Measurements from ENCODE around the gene JAG2. TPM values are rescaled to one million over a fixed set of nuclear protein-coding genes. Genes with fewer than 3 reads are reported as not detected.

Gene JAG2
- total and polyA plus RNA-seq, 2 experiments from 2014 or later: 1.5 TPM; not detected in 1

- 46 to 77% methylated on average over 3 to 6 of the region's 7 CpGs for WGBS, 2 experiments (ENCODE audit: low coverage in 1 of 2, low lambda C conversion rate in 2 of 2, missing lambda C conversion rate in 2 of 2)
- Histone ChIP-seq H3K27me3 (replicated peaks; ENCODE audit: insufficient read depth) (peaks cover 17% of the 10 kb centered on the region; the same call in 1 of the 2 replicates), H3F3A (ENCODE audit: insufficient read depth) (no peaks in the 10 kb centered on the region), H2AFZ (no peak overlapping the region), H3K4me2 (ENCODE audit: unreplicated experiment) (no peak overlapping the region), H3K9me3 (ENCODE audit: low read depth) (no peaks in the 10 kb centered on the region), H3K9ac (no peak overlapping the region), H3K4me3 (no peak overlapping the region), H3K9me2 (ENCODE audit: insufficient read depth) (no peaks in the 10 kb centered on the region), H3K27ac (no peak overlapping the region), H3K4me1 (ENCODE audit: insufficient read depth) (no peaks in the 10 kb centered on the region), H4K20me1 (ENCODE audit: insufficient read depth) (no peaks in the 10 kb centered on the region), H3K79me2 (ENCODE audit: insufficient read depth) (no peaks in the 10 kb centered on the region), H3K36me3 (ENCODE audit: low read depth) (no peaks in the 10 kb centered on the region)
- TF ChIP-seq EZH2 (IDR thresholded peaks at IDR 0.05; ENCODE audit: insufficient read depth, poor library complexity, severe bottlenecking) (no peak), EZH2phosphoT487 (IDR thresholded peaks at IDR 0.05; ENCODE audit: insufficient read depth, low read depth) (no peak)
- no peak for DNase-seq
- in situ Hi-C loops (cut with MboI): no loop called here
Measured at GRCh38 chr14:105172476-105172875, 3.9 kb upstream of the JAG2 start.

DNA sequence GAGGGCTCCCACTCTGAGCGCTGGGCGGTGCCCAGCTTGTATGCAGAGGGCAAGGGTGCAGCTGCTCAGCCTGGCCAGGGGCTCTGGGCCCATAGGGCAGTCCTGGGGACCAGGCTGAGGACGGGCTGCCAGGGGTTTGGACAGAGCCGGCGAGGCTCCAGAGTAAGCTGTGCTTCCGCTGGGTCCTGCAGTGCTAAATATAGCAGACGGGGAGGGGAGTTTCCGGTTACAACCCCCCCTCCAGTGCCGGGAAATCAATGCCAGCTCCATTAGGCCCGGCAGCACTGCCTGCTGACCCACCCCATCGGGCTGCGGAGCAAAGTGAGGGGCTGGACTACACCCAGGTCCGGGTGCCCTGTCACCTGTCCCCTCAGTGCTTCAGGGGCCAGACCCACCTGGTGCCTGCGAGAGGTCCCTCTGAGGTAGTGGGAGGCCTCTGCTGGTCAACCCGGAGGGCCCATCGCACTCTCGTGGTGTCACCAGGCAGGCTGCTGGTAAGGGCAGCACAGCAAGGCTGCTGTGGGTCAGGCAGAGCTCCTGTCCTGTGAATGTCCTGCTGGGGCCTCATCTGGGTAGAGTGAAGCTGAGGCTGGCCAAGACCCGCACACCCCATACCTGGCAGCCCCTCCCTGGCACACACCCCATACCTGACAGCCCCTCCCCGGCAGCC lies 2.6 kb upstream of the JAG2 start:
- DNase-seq: no peak
- Histone ChIP-seq H3K4me2 (ENCODE audit: unreplicated experiment) (no peak overlapping the region), H3K27ac (no peak overlapping the region), H3K4me1 (ENCODE audit: insufficient read depth) (no peaks in the 10 kb centered on the region), H2AFZ (no peak overlapping the region), H3K9me3 (ENCODE audit: low read depth) (no peaks in the 10 kb centered on the region), H3F3A (ENCODE audit: insufficient read depth) (no peaks in the 10 kb centered on the region), H3K79me2 (ENCODE audit: insufficient read depth) (no peaks in the 10 kb centered on the region), H3K27me3 (replicated peaks; ENCODE audit: insufficient read depth) (peaks cover 17% of the 10 kb centered on the region; the same call in 1 of the 2 replicates), H4K20me1 (ENCODE audit: insufficient read depth) (no peaks in the 10 kb centered on the region), H3K9me2 (ENCODE audit: insufficient read depth) (no peaks in the 10 kb centered on the region), H3K4me3 (no peak overlapping the region), H3K36me3 (ENCODE audit: low read depth) (no peaks in the 10 kb centered on the region), H3K9ac (no peak overlapping the region)
- 25 to 29% methylated on average over 18 to 19 of the region's 19 CpGs for WGBS, 2 experiments (ENCODE audit: low coverage in 1 of 2, low lambda C conversion rate in 2 of 2, missing lambda C conversion rate in 2 of 2)
- in situ Hi-C loops (cut with MboI): no loop called here
- TF ChIP-seq EZH2 (IDR thresholded peaks at IDR 0.05; ENCODE audit: insufficient read depth, poor library complexity, severe bottlenecking) (no peak), EZH2phosphoT487 (IDR thresholded peaks at IDR 0.05; ENCODE audit: insufficient read depth, low read depth) (no peak)

- peaks cover 17% of the 10 kb centered on the region; the same call in 1 of the 2 replicates for H3K27me3 ChIP-seq (replicated peaks; ENCODE audit: insufficient read depth)
- no peak for DNase-seq
- no peak overlapping the region for H3K9ac ChIP-seq
- no peaks in the 10 kb centered on the region for H3K4me1 ChIP-seq (ENCODE audit: insufficient read depth)
- 57 to 58% methylated on average over 22 of the region's 22 CpGs for WGBS, 2 experiments (ENCODE audit: low coverage in 1 of 2, low lambda C conversion rate in 2 of 2, missing lambda C conversion rate in 2 of 2)
- no peaks in the 10 kb centered on the region for H4K20me1 ChIP-seq (ENCODE audit: insufficient read depth)
- H3K36me3 ChIP-seq (ENCODE audit: low read depth): no peaks in the 10 kb centered on the region
- H3K79me2 ChIP-seq (ENCODE audit: insufficient read depth): no peaks in the 10 kb centered on the region
- no peak overlapping the region for H3K4me2 ChIP-seq (ENCODE audit: unreplicated experiment)
- no peak overlapping the region for H3K4me3 ChIP-seq
- in situ Hi-C loops (cut with MboI): no loop called here
- H3K9me3 ChIP-seq (ENCODE audit: low read depth): no peaks in the 10 kb centered on the region
- H2AFZ ChIP-seq: no peak overlapping the region
- H3K9me2 ChIP-seq (ENCODE audit: insufficient read depth): no peaks in the 10 kb centered on the region
- TF ChIP-seq EZH2phosphoT487 (IDR thresholded peaks at IDR 0.05; ENCODE audit: insufficient read depth, low read depth): no peak
- no peak for TF ChIP-seq EZH2 (IDR thresholded peaks at IDR 0.05; ENCODE audit: insufficient read depth, poor library complexity, severe bottlenecking)
- H3K27ac ChIP-seq: no peak overlapping the region
- no peaks in the 10 kb centered on the region for H3F3A ChIP-seq (ENCODE audit: insufficient read depth)
Measured at GRCh38 chr14:105169776-105170655, 1.4 kb upstream of the JAG2 start.

DNA sequence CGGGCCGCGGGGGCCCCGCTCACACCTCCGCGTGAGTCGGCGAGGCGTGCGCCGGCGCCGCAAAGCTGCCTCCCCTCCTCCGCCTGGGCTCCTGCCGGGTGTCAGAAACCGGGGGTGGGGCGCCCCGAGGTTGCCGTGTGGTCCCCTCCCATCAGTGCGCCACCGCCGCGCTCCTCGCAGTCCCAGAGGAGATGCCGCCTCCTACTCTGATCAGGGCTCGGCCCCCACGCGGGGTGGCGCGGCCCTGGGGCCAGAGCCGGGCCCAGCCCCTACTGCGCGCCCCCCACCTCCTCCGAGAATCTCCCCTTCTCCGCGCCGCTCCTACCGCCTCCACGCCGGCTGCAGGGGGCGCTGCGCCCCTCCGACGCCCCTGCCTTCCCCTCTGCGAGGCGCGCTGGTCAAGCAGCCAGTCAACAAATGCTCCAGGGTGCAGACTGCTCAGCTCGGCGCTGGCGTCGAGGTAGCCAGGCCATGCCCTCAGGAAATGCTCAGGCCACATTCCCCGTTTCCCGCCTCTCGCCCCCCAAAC lies 467 bp upstream of the JAG2 start:
- Histone ChIP-seq H3K9ac (no peak overlapping the region), H3K27me3 (replicated peaks; ENCODE audit: insufficient read depth) (peaks cover 17% of the 10 kb centered on the region; the same call in 1 of the 2 replicates), H3K4me3 (no peak overlapping the region), H3K4me1 (ENCODE audit: insufficient read depth) (no peaks in the 10 kb centered on the region), H3K4me2 (ENCODE audit: unreplicated experiment) (no peak overlapping the region), H3K79me2 (ENCODE audit: insufficient read depth) (no peaks in the 10 kb centered on the region), H4K20me1 (ENCODE audit: insufficient read depth) (no peaks in the 10 kb centered on the region), H3K9me3 (ENCODE audit: low read depth) (no peaks in the 10 kb centered on the region), H3K27ac (no peak overlapping the region), H3K36me3 (ENCODE audit: low read depth) (no peaks in the 10 kb centered on the region), H3F3A (ENCODE audit: insufficient read depth) (no peaks in the 10 kb centered on the region), H2AFZ (no peak overlapping the region), H3K9me2 (ENCODE audit: insufficient read depth) (no peaks in the 10 kb centered on the region)
- in situ Hi-C loops (cut with MboI): no loop called here
- WGBS, 2 experiments (ENCODE audit: low coverage in 1 of 2, low lambda C conversion rate in 2 of 2, missing lambda C conversion rate in 2 of 2): 8 to 21% methylated on average over 13 to 52 of the region's 54 CpGs
- peak; percentile 34 for DNase-seq
- TF ChIP-seq EZH2phosphoT487 (IDR thresholded peaks at IDR 0.05; ENCODE audit: insufficient read depth, low read depth): no peak
- TF ChIP-seq EZH2 (IDR thresholded peaks at IDR 0.05; ENCODE audit: insufficient read depth, poor library complexity, severe bottlenecking): no peak

Data from GM23248 (cell line).